Measurements from ENCODE around the gene PHACTR1.

Gene PHACTR1

DNA sequence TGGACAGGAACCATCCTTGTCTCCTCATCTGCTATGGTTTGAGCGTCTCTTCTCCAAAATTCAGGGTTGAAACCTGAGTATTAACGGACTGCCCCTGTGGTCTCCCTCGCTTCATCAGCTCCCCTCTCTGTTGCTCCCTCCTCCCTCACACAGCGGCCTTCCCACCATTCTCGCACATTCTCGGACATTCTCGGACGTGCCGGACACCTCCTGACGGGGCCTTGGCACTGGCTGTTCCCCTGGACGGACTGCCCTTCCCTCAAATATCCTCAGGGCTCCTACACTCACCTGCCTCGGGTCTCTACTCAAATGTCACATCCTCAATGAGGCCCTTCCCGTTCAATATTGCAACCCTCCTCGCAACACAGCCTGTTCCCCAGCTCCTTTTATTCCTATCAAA is 496.0 kb downstream of the PHACTR1 start:
- DNase-seq (ENCODE audit: insufficient read length, low spot score) (no peak), FAIRE-seq (no peak)
- TF ChIP-seq POLR2A (IDR thresholded peaks at IDR 0.05; ENCODE audit: low read depth, low read length), result no peak

DNA sequence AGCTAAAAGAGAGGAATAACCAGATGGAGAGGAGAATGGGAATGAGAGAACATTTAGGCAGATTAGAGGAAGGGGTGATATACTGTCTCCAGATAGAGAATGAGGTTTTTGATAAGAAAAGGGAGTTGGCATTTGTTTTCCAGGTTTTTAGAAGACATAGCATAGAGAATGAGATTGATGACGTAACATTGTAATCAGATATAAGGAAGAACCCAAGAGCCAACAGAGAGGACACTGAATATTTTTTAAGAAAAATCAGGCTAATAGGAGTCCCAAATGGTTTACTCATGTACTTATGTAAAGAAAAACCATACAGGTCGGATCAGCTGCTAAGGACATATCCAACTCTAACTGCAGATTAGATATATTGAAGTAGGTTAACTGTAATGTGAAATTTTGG is 498.8 kb downstream of the PHACTR1 start:
- DNase-seq (ENCODE audit: insufficient read length, low spot score) (no peak), FAIRE-seq (no peak)
- no peak for TF ChIP-seq POLR2A (IDR thresholded peaks at IDR 0.05; ENCODE audit: low read depth, low read length)

DNA sequence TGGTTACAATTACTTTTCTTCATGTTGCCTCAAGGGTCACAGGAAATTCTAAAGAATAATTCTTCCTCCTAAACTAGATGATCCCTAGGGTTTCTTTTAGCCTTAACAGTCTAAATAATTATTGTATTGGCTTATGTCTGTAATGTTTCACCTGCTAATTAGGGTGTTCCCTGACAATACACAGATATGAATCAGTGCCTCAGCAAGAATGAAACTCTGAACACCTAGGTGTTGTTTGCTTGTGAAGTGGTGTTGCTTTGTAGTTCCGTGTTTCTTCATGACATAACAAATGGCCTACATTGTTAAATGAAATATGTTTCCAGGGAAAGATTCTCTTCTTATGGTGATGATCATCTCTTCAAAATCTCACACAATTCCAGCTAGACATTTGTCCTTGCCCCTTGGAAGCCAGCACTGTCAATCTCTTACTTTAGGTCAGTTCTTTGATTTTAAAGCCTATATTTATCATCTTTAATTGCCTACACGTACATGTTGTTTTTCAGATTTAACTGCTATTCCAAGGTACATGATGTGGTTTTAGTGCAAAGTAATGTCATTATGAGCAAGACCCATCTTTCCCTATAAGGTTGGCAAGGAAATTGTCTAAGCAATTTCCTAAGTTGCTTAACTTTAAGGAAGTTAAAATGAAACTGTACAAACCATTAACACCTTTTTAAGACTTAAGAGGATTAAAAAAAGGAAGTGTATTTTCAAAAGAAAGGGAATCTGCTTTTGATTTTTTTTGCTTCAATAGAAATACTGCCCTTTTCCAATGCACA is 499.9 kb downstream of the PHACTR1 start:
- FAIRE-seq (no peak), DNase-seq (ENCODE audit: insufficient read length, low spot score) (no peak)
- TF ChIP-seq POLR2A (IDR thresholded peaks at IDR 0.05; ENCODE audit: low read depth, low read length), result no peak

DNA sequence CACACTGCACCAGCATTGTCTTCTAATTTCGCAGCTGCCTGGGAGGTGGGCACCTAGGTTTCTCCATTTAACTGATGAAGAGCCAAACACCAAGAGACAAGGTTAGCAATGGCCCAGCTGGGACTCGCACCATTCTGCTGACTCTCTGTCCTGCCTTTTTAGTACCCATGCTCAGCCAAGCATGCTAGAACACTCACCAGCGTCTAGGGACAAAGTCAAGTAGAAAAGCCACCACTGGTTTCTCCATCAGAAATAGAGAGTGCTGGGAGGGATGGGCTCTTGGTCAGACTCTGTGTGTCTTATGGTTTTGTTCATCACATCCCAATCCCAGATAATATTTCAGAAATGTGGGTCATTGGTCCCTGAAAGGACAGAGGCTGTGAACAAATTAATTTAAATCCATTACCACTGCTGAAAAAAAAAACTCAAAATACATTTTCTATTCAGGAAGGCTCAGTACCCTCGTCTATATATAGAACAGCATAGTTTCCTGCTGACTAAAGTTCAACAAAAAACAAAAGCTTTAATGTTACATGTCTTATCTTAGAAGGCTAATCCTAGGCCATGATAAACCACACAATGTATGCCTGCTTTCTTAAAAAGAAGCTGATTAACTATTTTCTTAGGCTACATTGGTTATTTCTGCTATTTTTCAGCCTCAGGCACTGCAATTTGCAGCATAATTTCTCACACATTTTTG is 500.8 kb downstream of the PHACTR1 start:
- no peak for FAIRE-seq
- no peak for TF ChIP-seq POLR2A (IDR thresholded peaks at IDR 0.05; ENCODE audit: low read depth, low read length)

DNA sequence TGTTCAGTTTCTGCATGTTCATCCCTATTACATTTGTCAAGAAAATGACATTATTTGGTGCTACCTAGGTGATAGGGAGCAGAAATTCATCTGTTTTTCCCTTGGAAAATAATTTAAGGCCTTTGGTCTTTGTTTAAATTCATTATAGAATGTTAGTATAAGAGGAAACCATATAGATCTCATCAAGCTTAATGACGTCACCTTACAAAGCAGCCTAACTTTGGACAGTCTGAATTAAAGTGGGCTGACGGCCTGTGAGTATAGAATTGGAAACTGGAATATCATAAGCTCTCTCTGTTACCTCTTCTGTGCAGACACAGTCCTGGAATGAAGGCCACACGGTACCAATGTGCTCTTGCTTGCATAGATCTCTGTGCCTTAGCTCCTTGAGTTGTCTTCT is 503.7 kb downstream of the PHACTR1 start:
- FAIRE-seq (no peak), DNase-seq (ENCODE audit: insufficient read length, low spot score) (no peak)
- TF ChIP-seq POLR2A (IDR thresholded peaks at IDR 0.05; ENCODE audit: low read depth, low read length), result no peak

More for the DNA sequence above, 500.8 kb downstream of the PHACTR1 start:
- no peak for DNase-seq (ENCODE audit: insufficient read length, low spot score)

DNA sequence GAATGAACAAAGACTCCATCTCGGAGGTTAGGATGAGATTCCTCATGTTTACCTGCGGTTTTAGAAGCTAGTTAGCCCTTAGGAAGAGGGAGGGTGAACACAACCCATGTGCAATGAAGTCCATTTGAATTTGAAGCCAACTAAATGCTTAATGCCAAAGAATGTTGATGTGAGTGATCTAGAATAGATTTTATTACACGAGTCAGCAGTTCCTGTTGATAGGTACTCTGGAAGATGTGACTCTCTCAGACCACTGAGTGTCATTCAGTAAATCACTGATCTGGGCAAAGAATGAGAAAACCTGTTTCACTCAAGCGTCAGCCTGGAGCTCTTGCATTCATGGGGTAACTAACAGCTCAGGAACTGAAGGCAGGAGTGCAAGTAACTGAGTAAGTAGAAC is 505.5 kb downstream of the PHACTR1 start:
- TF ChIP-seq POLR2A (IDR thresholded peaks at IDR 0.05; ENCODE audit: low read depth, low read length), result no peak
- FAIRE-seq, result no peak

DNA sequence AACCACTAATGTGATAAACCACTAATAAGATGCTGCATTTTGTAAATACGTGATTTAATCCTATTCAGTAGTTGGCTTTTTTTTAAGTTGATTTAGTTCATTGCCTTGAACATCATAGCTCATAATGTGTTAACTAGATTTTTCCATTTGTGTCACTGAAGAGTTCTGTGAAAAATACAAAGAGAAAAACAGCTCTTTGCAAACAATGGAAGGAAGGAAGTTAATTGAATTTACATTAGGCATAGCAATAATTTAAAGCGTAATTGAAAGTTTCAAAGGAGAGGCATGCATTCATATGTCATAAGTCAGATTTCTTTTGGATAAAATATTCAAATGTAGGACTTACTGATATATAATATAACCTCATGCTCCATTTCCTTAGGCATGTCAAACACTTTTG is 509.5 kb downstream of the PHACTR1 start:
- no peak for TF ChIP-seq POLR2A (IDR thresholded peaks at IDR 0.05; ENCODE audit: low read depth, low read length)
- FAIRE-seq (no peak), DNase-seq (ENCODE audit: insufficient read length, low spot score) (no peak)

More for the DNA sequence above, 505.5 kb downstream of the PHACTR1 start:
- DNase-seq (ENCODE audit: insufficient read length, low spot score), result no peak

DNA sequence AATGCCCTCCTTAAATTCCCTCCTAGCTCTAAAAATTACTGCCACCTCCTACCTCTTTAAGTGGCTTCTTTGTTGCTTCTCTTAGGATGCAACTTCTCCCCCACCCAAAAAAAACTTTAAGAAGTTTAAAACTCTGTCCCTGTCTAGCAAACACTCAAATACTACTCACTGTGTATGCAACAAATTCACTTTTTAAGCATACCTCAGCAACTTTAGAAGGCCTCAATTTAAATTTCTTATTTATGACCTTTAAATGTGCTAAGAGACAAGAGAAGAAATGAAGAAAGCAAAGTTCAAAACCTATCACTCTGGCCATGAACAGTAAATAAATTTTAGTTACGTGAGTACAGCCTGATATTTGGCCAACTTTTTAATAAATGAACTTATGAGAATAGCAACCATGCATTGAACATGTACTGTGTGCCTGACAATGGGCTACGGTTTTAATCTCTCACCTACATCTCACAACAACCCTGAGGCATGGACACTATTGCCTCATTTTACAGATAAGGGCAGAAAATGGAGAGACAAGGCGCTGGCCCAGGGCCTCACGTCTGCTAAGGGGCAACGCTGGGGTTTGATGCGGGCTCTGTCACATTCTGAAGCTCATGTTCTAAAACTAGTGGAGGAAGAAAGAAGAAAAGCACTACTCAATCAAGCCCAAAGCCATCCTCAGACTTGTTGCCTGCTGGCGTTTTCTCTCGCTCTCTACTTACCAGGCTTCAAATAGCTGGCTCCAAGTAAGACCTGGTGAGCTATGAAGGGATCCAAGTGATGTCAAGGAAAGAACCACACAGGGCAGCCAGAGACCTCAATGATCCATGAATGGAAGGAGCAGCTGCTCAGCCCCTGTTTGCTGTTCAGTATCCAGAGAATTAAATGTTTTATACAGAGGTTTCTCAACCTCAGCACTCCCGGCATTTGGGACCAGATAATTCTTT is 512.0 kb downstream of the PHACTR1 start:
- TF ChIP-seq POLR2A (IDR thresholded peaks at IDR 0.05; ENCODE audit: low read depth, low read length), result no peak
- FAIRE-seq (no peak), DNase-seq (ENCODE audit: insufficient read length, low spot score) (no peak)

DNA sequence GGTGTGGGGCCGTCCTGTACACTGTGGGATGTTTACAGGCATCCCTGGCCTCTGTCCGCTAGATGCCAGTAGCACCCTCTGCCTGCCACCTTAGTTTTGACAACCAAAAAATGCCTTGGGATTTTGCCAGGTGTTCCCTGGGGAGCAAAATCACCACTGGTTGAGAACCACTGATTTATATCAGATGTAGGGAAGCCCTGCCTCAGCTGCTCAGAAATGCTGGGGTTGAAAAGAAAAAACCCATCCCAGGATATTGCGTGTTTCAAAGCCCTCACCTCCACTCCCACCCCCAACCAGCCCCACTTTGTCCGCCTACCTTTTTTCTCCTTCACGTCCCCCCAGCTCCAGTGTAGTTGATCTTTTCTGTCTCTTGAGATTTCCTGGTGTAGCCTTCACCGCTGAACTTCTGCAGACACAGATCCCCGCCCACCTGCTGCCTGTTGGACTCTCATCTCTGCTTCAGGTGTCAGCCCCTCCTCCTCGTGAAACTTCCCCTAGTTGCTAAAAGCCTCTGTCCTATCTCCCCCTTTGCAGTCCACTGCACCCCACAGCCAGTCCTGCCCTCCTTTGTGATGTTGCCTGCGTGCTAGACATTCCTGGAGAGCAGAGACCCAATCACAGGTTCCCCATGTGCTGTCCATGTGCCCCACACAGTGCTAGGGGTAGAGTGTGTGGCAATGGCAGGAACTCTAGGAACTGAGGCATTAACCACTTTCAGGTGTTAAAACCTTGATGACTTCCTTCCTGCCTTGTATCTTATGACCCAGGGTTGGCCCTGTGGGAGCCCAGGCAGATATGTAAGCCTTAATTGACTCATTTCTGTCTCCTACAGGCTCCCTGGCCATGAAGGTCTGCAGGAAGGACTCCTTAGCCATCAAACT is 512.9 kb downstream of the PHACTR1 start:
- no peak for DNase-seq (ENCODE audit: insufficient read length, low spot score)
- FAIRE-seq, result no peak
- no peak for TF ChIP-seq POLR2A (IDR thresholded peaks at IDR 0.05; ENCODE audit: low read depth, low read length)

DNA sequence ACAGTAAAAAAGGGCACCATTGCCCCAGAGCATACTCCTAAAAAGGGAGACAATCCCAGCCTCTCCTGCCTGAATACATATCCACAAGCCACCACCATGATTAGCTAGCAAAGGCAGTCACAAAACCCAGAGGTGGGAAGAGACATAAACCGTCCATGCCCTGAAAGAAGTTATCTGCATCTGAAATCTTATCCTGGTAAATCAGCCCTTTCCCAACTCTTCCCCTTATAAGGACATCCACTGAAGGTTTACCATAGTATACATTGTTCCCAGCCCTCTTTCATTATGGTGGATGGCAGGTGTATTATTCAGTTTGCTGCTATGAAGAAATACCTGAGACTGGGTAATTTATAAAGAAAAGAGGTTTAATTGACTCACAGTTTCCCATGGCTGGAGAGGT is 516.5 kb downstream of the PHACTR1 start:
- TF ChIP-seq POLR2A (IDR thresholded peaks at IDR 0.05; ENCODE audit: low read depth, low read length), result no peak
- DNase-seq (ENCODE audit: insufficient read length, low spot score) (no peak), FAIRE-seq (no peak)

DNA sequence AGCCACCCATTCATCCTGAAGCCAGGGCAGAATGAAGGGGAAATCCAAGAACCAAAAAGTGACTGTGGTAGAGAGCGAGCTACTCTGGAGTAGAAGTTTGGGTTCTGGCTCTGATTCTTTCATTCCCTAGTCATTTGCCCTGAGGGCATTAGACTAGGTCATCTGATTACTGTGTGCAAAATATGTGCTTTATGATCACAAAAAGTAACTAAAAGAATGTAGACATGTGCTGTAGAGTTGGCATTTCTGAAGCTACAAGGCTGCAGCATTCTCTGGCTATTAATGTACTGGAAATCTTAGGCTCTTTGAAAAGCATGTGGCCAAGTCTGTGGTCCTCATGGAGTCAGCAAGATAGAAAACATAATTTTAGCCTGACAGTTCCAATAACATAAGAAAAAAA is 517.6 kb downstream of the PHACTR1 start:
- TF ChIP-seq POLR2A (IDR thresholded peaks at IDR 0.05; ENCODE audit: low read depth, low read length), result no peak
- FAIRE-seq (no peak), DNase-seq (ENCODE audit: insufficient read length, low spot score) (no peak)

DNA sequence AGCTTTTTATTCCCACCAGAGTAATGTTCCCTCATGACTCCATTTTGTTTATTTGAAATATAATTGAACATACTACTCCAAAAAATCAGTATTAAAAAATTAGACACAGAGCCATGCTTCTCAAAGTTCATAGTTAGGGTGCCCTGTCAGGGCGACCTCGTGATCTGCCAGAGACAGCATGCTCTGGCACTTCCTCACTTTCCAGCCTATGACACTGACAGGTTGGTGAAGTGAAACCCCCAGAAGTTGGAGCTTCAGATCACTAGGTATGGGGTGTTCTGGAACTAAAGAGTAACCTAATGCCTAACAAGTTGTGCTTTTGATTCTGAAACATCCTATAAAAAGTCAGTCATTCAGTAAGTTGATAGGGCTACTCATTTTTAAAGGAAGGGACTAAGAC is 518.8 kb downstream of the PHACTR1 start:
- DNase-seq (ENCODE audit: insufficient read length, low spot score), result no peak
- no peak for FAIRE-seq
- no peak for TF ChIP-seq POLR2A (IDR thresholded peaks at IDR 0.05; ENCODE audit: low read depth, low read length)

DNA sequence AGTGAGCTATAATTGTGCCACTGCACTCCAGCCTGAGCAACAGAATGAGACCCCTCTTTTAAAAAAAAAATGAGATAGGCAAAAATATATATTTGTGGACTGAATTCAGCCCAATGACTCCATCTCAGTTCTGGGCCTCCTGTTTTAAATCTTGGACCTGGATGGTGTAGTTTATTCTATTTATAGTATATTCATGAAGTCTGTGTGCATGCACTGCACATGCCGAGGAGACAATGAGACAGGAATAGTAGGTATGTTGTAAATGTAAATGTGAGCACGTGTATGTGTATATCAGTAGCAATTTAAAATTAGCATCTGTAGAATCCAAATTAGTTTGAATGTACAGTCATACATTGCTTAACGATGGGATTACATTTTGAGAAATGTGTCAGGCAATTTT is 520.8 kb downstream of the PHACTR1 start:
- TF ChIP-seq POLR2A (IDR thresholded peaks at IDR 0.05; ENCODE audit: low read depth, low read length), result no peak
- DNase-seq (ENCODE audit: insufficient read length, low spot score) (no peak), FAIRE-seq (no peak)
